Mononuclear cell (primary cell): ENCODE data around the gene PRDX4. TPM values are rescaled to one million over a fixed set of nuclear protein-coding genes. Genes with fewer than 3 reads are reported as not detected.

Source experiments
- H3K27me3 ChIP-seq: 2 replicates; pipeline ENCODE4 v1.6.0; 2011; ENCODE audit warnings: low read length, control low read depth; ENCODE audit not compliant: insufficient read depth
- H3K4me1 ChIP-seq: 2 replicates; pipeline ENCODE4 v1.5.1; 2011; ENCODE audit warnings: mild to moderate bottlenecking, low read length, control low read depth; ENCODE audit not compliant: insufficient read depth
- H3K4me3 ChIP-seq: 2 replicates; pipeline ENCODE4 v1.5.1; 2011; ENCODE audit warnings: mild to moderate bottlenecking, low read length, moderate library complexity
- H3K9me3 ChIP-seq: 2 replicates; pipeline ENCODE4 v1.5.1; 2011; ENCODE audit warnings: low read depth, mild to moderate bottlenecking, control low read depth, low read length
- total RNA-seq: library from RNA; depleted of rRNA; stranded (reverse); fragments of >200 nt; gene quantifications from one replicate; pipeline ENCODE4 v1.2.3, GENCODE V29; 2012

The PRDX4 gene
- total RNA-seq, 1 donor: 14.6 TPM

DNA sequence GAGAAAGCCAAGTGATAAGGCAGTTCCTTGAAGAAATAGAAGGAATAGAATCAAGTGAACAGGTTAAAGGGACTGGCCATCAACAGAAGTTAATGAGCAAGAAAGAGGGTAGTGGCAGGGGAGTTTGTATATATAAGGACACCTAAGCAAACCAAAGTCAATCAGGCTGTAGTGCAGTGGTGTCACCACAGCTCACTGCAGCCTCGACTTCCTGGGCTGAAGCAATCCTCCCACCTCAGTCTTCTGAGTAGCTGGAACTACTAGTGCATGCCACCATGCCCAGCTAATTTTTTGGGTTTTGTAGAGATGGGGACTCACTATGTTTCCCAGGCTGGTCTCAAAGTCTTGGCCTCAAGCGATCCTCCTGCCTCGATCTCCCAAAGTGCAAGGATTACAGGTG, 59.9 kb downstream of the PRDX4 start:
- Histone ChIP-seq H3K27me3 (no peaks in the 10 kb centered on the region), H3K4me3 (no peak overlapping the region), H3K9me3 (no peaks in the 10 kb centered on the region), H3K4me1 (peaks cover 13% of the 10 kb centered on the region)

DNA sequence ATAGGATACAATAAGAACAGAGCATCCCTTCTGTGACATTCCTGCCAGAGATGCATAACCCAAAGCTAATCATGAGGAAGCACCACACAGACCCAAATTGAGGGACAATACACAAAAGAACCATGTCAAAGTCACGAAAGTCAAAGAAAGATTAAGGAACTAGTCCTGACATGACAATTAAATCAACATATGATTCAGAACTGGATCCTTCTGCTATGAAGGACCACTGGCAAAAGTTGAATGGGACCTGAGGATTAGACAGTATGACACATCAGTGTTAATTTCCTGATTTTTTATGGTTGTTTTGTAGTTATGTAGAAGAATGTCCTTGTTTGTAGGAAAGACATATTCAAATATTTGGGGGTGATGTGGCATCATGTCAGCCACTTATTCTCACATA, 61.9 kb downstream of the PRDX4 start:
- Histone ChIP-seq H3K27me3 (no peaks in the 10 kb centered on the region), H3K4me3 (no peak overlapping the region), H3K9me3 (no peaks in the 10 kb centered on the region), H3K4me1 (peaks cover 20% of the 10 kb centered on the region)

DNA sequence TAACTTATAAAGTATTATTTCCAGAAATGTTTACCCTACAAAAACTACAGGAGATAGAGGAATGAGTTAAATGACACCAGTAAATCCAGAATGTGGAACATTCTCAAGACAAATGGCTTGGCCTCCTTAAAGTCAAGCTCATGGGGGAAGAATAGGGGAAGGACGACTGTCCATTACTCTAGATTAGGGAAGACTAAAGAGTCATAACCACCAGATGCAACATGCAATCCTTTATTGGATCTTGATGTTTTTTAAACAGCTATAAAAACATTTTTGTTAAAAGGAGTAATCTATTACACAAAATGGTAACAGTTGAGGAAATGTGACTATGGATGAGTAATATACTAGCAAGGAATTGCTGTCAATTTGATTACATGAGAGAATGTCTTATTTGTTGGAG, 64.7 kb downstream of the PRDX4 start:
- H3K4me3 ChIP-seq: no peak overlapping the region

DNA sequence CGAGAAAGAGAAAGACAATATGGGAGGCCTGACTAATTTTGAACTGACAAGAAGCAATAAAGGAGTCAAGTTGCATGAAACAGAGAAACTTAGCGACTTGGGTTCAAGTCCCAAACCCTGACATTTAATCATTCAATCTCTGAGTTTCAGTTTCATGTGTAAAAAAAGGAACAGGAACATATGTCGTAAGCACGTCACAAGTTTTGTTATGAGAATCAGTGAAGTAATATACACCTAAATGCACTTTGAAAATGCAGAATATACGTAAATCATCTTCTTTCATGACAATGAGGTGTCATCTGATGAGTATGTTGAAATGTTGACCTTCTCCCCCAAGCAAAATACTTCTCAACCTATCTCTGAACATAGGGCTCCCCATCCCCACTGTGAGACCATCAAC, 65.4 kb downstream of the PRDX4 start:
- Histone ChIP-seq H3K9me3 (no peaks in the 10 kb centered on the region), H3K27me3 (no peaks in the 10 kb centered on the region), H3K4me3 (no peak overlapping the region), H3K4me1 (peaks cover 7% of the 10 kb centered on the region)

More for the DNA sequence above, 64.7 kb downstream of the PRDX4 start:
- Histone ChIP-seq H3K4me1 (peaks cover 13% of the 10 kb centered on the region), H3K27me3 (no peaks in the 10 kb centered on the region), H3K9me3 (no peaks in the 10 kb centered on the region)

Other genes with a start within 250 kb of the PRDX4 start
- 23.4 TPM for gene ACOT9, start 75.8 kb downstream of the PRDX4 start, total RNA-seq
- 1,656 TPM for gene SAT1, start 115.7 kb downstream of the PRDX4 start, total RNA-seq
- gene APOO, start 240.4 kb downstream of the PRDX4 start, total RNA-seq: 2.0 TPM
- 0.10 TPM for gene CXorf58, start 240.5 kb downstream of the PRDX4 start, total RNA-seq